Activated CD8-positive, alpha-beta memory T cell treated with anti-CD3 and anti-CD28 coated beads, Interleukin-2, amount 50 U/mL, for 1 hour (primary cell): ENCODE measurements around the gene C10orf90.

Source experiments
- DNase-seq: peaks from one replicate; pipeline ENCODE4 v3.0.0-alpha.2; 2020; ENCODE audit errors: extremely low read depth

Gene C10orf90

DNA sequence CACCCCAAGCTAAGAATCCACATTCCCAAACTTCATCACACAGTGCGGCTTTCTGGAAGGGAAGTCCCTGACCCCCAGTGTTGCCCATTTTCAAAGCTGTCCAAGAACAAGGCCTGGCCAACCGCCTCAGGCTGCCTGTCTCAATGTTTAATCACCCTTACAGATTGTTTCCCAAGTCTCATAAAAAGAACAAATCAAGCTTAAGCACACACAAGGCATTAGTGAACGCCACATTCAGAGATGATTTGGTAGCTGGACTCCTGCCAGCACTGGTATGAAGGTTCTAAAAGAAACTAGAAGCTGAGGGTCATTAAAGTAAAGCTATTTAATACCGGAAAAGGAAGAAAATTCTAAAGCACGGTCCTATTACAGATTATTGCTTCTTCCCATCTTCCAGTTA lies 35.6 kb downstream of the C10orf90 start:
- no peak for DNase-seq

DNA sequence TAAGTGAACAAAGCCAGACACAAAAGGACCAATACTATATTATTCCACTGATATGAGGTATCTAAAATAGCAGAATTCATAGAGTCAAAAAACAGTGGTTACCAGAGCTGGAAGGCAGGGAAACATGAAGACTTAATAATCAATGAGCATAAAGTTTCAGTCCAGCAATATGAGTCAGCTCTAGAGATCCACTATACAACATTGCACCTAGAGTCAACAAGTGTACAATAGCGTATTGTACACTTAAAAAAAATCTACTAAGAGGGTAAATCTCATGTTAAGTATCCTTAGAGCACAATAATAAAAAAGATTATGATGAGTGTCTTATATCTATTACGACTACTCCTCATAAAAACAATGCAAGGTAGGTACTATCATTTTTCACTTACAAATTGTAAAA lies 36.1 kb downstream of the C10orf90 start:
- DNase-seq: no peak

DNA sequence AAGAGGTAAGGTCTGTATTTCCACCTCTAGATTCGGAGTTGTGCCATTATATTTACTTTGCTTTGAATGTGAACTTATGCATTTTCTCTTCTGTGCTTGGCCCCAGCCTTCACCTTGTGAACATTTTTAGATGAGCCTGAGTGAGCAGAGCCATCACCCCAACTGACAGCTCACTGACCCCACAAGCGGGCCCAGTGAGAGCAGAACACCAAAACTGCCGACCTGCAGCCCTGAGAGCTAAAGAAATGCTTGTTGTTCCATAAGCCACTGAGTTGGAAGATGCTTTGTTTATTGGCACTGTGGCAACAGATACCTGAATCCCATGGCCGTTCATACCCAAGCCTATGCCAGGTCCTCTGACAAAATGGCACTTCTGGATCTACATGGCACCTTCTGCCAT lies 37.8 kb downstream of the C10orf90 start:
- DNase-seq: no peak

DNA sequence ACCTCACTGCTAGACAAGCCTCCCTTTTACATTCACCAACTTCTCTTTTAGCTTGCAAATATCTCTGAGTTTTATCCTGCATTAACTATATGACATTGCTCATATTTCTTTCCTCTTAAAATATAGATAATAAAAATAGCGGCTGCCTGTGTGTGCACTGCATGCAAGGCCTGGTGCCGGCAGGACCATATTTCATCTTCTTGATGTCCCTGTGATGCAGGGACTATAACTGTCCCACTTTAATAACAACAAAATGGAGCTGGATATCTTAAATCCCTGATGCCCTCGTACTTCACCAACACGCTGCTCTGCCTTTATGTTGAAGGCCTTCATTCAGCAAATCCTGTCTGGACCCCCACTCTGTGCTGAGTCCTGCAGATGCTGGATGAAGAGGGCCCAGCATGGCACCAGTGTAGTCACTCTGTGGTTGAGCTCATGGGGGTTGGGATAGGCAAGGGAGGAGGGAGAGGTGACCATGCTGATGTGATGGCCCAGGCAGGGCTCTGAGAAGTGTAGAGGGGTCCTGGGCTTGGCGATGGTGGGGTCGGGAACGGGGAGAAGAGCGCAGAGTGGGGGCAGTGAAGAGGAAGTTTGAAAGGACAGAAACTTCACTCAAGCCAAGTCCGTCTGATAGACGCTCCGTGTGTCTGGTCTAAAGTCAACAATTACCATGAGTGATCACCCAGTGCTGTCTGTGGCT lies 40.4 kb downstream of the C10orf90 start:
- DNase-seq: no peak

DNA sequence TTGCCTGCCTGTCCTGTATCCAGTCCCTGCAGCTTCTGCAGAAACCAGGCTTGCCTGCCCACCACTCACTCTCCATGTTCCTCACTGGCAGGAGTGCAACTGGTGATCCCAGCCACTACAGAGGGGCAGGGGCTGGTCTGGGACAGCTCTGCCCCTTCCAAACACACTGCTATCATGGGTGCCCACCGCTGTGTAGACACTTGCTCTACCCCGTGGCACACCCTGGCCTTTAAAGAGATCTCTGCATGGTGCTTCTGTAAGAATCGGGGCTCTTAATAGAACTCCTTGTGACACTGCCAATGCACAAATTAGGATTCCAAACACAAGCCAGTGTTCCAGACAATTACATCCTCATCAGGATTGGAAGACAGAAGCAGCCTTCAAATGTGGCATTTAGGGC lies 41.7 kb downstream of the C10orf90 start:
- no peak for DNase-seq

DNA sequence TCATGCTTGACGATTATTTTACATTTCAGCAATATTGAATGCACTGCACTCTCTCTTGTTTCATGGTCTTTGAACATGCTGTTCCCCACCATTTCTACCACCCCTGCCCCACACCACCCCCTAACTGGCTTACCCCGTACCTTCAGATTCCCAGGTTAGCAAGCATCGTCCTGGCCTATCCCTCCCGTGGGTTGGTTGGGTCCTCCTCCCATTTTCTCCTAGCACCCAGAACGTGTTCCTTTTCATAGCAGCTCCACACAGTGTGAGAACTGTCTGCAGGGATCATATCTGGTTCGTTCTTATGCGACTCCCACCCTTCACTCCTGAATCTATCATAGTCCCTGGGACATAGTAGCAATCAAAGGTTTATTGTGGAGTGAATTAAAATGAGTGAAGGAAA lies 48.6 kb downstream of the C10orf90 start:
- DNase-seq: no peak

DNA sequence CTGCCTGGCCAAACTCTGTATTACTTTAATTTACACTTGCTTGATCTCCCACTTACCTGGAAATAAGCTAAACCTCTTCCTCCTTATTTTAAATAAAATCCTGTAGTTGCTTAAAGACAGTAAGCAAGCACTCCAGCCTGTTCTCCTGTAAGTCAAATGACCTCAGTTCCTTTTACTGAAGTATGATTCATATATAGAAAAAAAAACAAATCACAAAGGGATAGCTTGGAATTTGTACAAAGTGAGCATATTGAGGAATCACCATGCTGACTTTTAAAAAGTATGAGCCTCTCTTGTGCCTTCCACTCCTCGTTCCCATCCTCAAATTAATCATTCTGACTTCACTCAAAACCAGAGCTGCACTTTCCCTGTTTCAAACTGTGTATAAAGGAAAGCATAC lies 52.0 kb downstream of the C10orf90 start:
- no peak for DNase-seq

DNA sequence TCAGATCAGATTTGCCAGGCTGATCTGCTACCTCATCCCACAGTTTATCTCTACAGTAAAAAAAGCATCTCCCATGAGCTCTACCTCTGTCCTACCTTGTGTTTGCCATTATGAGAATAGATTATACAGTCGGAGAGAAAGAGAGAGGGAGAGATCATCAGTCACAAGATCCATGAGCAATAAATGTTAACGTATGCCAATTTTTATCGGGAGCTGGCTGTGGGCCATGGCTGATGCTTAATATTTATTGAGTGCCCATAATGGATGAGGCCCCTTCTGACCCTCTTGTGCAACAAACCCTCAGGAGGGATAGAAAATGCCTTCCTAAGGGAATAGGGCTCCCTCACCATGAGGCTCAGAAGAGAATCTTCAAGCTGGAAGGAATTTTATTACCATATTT lies 52.8 kb downstream of the C10orf90 start:
- DNase-seq: no peak

DNA sequence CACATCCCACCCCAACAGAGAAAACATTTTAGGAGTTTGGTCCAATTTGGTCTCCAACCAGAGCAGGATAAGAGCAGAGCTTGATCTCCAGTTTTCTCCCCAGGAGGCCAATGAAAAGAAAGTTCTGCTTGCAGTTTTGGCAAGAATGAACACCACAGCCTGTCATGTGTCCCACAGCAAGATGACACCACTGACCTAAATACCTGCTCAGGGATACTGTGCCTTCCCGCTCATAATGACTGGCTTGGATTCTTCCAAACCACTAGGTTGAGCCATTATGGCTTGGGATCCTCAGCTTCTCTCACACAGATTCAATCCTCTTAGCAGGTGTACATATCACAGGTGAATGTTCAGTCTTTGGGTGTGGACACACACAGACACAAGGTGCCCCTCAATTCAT lies 53.3 kb downstream of the C10orf90 start:
- no peak for DNase-seq

DNA sequence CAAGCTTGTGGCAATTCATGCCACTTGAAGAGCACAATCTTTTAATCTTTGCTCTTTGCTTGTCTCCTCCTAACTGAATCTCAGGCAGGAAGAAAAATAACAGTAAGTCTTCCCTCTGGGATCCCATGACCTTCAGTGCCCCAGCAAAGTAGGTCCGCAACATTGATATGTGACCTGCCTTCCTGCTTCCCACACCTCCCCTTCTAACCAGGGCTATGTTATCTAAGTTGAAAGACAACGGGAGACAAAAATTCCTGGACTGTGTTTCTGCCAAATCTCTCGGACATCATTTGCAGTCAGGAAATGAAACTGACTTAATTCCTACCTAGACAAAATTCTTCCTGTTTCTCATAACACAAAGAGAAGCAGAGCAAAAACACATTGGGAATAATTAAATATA lies 53.8 kb downstream of the C10orf90 start:
- DNase-seq: no peak

DNA sequence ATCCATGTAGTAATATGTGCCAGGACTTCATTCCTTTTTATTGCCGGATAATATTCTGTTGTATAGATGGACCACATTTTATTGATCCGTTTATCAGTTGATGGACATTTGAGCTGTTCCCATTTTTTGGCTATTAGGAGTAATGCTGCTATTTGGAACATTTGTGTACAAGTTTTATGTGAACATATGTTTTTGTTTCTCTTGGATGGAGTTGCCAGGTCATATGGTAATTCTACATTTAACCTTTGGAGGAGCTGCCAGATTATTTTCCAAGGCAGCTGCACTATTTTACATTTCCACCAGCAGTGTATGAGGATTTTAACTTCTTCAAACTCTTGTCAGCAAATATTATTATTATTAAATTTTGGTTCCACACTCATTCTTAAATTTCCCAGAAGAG lies 59.2 kb downstream of the C10orf90 start:
- DNase-seq: no peak

DNA sequence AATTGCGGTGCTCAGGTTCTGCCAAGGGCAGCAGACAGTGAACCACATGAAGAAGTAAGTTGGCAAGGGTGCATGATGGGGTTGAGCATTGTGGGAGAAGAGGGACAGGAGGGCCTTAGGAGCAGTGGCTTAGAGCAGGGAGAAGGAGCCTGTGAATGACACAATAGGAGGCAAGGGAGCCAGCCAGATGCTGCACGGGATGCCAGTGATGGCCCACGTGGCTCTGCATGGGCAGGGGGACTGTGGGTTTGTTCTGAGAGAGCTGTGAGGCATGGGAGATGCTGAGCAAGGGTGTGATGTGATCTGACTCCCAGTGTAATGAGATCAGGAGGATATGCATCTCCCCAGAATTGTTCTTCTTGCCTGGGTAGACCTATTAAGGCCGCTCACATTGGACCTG lies 60.9 kb downstream of the C10orf90 start:
- no peak for DNase-seq

DNA sequence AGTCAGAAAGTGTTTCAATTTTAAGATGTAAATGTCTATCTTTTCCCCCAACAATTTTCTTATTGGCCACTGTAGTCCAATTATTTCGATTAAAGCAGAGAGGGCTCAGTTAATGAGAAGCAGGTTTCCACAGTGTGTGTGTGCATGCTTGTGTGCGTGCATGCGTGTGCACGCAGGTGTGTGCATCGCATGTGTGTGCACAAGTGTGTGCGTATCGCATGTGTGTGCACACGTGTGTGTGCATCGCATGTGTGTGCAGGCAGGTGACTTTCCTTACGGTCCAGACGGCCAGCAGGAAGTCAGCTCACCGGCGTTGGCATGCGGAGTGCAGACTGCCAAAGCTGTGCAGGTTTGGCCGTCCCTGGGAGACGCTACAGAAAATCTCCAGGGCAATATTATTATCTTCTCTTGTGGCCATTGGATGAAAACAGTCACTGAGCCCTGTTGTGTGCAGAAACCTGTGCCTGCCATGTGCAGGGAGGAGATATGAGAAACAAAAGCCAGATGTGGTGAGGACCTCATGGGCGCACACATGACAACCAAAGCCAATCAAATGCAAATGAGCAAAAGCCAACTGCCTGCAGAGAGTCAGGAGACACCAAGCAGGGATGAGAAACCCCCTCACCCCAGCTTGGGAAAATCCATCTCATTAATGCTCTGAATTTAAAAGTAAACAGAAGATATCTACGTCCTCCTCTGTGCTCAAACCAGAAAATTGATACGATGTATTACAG lies 70.4 kb downstream of the C10orf90 start:
- no peak for DNase-seq

DNA sequence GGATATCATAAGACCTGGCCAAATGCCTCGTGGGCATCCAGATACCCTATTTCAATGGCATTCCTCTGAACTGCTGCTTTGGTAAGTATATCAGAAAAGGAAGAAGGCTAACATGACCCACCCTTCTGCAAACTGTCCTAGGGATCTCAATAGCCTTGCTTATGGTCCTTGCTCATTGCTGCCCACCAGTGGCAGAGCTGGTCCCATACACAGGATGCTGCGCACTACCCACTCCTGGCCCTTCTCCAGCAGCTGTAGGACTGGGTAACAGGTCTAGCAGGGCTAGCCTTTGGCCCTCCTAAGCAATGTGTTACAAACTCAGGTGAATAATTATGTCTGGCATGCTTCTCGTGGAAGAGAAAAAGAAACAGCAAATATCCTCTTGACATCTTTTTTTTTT lies 72.5 kb downstream of the C10orf90 start:
- DNase-seq: no peak

DNA sequence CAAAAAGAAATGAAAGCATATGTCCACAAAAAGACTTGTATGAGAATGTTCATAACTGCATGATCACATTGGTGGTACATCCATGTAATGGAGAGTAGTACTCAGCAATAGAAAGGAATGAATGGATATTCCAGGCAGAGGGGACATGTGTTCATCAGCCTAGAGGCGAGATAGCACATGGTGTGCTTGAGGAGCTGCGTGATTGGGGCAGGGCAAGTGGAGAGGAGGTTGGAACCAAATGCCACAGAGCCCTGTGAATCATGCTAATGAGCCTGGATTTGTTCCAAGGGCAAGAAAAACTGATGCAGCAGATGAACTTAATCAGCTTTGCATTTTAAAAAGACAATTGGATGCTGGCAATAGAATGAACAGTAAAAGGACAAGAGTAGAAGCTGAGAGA lies 73.3 kb downstream of the C10orf90 start:
- no peak for DNase-seq

DNA sequence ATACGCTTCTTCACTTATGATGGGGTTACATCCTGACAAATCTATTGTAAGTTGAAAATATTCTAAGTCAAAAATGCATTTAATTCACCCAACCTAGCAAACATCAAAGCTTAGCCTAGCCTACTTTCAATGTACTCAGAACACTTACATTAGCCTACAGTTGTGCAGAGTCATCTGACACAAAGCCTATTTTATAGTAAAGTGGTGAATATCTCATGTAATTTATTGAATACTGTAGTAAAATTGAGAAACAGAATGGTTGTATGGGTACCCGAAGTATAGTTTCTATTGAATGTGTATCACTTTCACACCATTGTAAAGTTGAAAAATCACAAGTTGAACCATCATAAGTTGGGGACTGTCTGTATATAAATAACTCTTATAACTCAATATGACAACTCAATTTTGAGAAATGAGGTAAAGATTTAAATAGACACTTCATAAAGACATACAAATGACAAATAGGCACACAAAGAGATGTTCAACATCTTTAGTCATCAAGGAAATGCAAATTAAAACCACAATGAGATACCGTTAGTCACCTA lies 73.9 kb downstream of the C10orf90 start:
- DNase-seq: no peak

DNA sequence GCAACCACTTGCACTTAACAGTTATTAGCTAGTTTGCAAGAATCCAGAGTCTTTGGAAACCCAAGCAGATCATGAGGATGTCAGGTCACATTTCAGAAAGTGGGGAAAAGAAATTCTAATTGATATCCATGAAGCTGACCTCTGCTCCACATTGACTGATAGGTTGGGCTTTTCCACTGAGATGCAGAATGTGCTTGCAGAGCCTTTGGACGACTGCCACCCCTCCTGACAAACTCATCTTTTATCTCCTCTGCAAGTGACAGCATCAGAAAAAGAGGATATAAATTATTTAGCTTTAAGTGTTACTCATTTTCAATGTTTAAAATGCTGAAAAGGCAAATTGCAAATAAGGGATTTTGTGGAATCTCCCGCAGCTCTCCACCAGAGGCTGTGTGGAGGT lies 75.3 kb downstream of the C10orf90 start:
- no peak for DNase-seq

DNA sequence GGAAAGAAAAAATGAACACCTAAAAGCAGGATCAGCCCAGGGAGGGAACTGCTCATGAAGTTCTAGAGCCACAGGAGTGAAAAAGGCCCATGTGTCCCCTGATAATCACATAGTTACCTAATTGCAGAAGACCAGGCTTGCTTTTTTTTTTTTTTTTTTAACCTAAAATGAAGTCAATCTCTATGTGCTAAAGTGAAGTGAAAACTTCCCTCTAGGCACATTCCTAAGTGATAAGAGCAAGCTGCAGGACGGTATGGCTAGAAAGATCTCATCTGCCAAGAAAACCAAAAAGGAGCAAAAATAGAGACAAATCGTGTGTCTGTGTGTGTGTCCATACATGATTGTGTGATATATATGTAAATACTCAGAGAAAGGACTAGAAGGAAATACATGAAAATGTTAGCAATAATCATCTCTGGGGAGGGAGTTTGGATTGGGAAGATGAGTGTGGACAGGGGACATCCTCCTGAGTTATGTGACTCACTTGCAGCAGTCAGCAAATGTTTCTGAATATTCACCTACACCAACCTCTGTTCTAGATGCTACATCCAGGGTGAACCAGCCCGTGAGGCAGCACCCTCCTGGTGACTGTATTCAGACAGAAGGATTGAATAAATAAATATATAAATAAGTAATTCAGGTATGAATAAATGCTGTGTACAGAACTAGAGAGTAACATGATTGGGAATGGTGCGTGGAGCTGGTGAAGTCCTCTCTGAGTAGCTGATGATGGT lies 76.4 kb downstream of the C10orf90 start:
- no peak for DNase-seq

DNA sequence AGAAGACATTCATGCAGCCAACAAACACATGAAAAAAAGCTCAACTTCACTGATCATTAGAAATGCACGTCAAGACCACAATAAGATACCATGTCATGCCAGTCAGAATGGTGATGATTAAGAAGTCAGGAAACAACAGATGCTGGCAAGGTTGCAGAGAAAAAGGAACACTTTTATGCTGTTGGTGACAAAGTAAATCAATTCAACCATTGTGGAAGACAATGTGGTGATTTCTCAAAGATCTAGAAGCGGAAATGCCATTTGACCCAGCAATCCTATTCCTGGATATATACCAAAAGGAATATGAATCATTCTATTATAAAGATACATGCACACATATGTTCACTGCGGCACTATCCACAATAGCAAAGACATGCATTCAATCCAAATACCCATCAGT lies 77.6 kb downstream of the C10orf90 start:
- DNase-seq: no peak

DNA sequence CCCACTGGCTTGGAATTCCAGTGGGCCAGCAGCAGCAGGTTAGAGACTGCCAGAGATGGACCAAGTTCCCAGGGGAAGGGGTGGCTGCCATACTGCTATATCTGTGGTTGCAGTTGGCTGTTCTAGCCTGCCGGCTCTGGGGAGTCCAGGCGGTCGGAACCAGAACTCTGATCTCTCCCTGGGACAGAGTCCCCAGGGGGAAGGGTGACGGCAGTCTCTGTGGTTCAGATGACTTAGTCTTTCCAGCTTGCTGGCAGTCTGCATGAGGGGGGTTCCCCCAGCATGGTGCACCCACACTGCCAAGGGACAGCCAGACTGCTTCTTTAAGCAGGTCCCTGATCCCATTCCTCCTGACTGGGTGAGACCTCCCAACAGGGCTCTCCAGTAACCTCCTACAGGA lies 82.5 kb downstream of the C10orf90 start:
- no peak for DNase-seq

DNA sequence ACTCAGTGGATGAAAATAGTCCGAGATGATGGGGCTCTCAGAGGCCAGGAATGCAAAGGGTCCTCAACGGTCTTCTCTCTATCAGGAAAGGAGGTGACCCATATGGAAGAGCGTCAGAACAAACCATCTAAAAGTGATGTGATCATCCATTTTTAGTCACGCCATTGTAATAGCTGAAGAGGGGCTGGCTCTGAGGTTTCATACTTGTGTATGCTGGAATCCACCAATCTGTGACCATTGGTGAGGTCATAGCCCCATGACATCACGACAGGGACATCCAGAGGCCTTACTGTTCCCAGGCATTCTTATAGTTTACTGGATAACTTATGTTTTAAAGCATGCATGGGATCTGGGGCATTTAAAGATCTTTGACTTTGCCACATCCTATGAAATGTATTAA lies 83.6 kb downstream of the C10orf90 start:
- DNase-seq: no peak

DNA sequence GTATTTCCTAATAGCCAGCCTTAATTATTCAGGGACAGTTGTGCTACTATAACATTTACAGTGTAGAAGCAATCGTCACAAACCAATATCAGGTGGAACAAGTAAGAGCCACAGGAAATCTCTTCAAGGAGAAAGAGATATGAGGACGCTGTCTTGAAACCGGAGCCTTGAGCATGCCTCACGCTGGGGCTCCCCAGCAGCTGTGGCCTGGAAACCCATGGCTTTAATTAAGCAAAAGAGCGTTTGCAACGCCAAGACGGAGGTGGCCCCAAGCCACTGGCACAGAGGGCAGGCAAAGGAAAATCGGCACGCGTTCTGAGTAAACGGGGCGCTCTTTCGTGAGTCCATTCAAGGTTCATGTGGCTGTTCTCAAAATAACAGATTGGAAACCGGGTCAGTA lies 84.4 kb downstream of the C10orf90 start:
- DNase-seq: no peak
